HepG2 (cell line): Measurements from ENCODE around the gene TTBK1. TPM values are rescaled to one million over a fixed set of nuclear protein-coding genes. Genes with fewer than 3 reads are reported as not detected.

ENCODE experiments used
- AKNA ChIP-seq: sonication (generic); formaldehyde crosslinking; IDR thresholded peaks from 2 replicates; pipeline ENCODE4 v1.4.0; 2020; ENCODE audit warnings: missing genetic modification reagents, borderline replicate concordance
- ATM ChIP-seq: fragments of 450-650 bp; IDR thresholded peaks from 2 replicates; pipeline ENCODE4 v1.7.1; 2017; ENCODE audit warnings: mild to moderate bottlenecking, borderline replicate concordance
- CHD4 ChIP-seq: fragments of 200-600 bp; sonication (generic); IDR thresholded peaks from 2 replicates; pipeline ENCODE4 v1.7.0; 2017; ENCODE audit warnings: mild to moderate bottlenecking, low read length, borderline replicate concordance
- CSRNP2 ChIP-seq: sonication (generic); formaldehyde crosslinking; conservative IDR thresholded peaks from 2 replicates; pipeline ENCODE4 v1.8.0; 2022; ENCODE audit warnings: low read depth, missing genetic modification reagents
- JUNB ChIP-seq: sonication (generic); formaldehyde crosslinking; IDR thresholded peaks from 2 replicates; pipeline ENCODE4 v1.8.0; 2022; ENCODE audit warnings: missing genetic modification reagents, mild to moderate bottlenecking, borderline replicate concordance
- KAT7 ChIP-seq: IDR thresholded peaks from 2 replicates; pipeline ENCODE4 v1.6.1; 2018; ENCODE audit warnings: borderline replicate concordance, missing compliant biosample characterization
- NFIB ChIP-seq: sonication (generic); formaldehyde crosslinking; IDR thresholded peaks from 2 replicates; pipeline ENCODE4 v1.9.0; 2021; ENCODE audit warnings: missing genetic modification reagents, mild to moderate bottlenecking, borderline replicate concordance
- polyA plus RNA-seq, 8 experiments: library from polyadenylated mRNA; depleted of rRNA in 3 of 8; stranded (reverse) in 7 of 8; unstranded in 1 of 8; fragments of >200 nt; fragmentation: Illumina TruSeq in 4 of 8; extraction: Trizol in 4 of 8; gene quantifications; 2 replicates each; pipeline versions ENCODE4 v1.2.1 to v1.2.3, GENCODE V29; 2011 to 2016; ENCODE audit warnings: low read depth in 4 of 8, missing spikeins in 1 of 8, mixed read lengths in 1 of 8; ENCODE audit not compliant: insufficient read depth in 1 of 8
- total RNA-seq, 5 experiments: library from RNA; depleted of rRNA; stranded (reverse); fragments of >200 nt; fragmentation: Illumina TruSeq; extraction: Trizol; gene quantifications; 2 replicates each; pipeline ENCODE4 v1.2.3, GENCODE V29; 2016; ENCODE audit warnings: low read depth in 1 of 5
- TF ChIP-seq, protein P1 (sequence below): fragments of 450-650 bp; IDR thresholded peaks from 2 replicates; pipeline ENCODE4 v1.6.1; 2017; ENCODE audit warnings: mild to moderate bottlenecking
- TF ChIP-seq, protein P2 (sequence below): sonication (generic); formaldehyde crosslinking; IDR thresholded peaks from 2 replicates; pipeline ENCODE4 v1.5.1; 2020; ENCODE audit warnings: mild to moderate bottlenecking, missing genetic modification reagents, borderline replicate concordance

The TTBK1 gene
- total and polyA plus RNA-seq, 2 of the 13 experiments (the other 11 are each of a cell fraction or from before 2014, with no cell fraction given), result 0.24 to 0.33 TPM

DNA sequence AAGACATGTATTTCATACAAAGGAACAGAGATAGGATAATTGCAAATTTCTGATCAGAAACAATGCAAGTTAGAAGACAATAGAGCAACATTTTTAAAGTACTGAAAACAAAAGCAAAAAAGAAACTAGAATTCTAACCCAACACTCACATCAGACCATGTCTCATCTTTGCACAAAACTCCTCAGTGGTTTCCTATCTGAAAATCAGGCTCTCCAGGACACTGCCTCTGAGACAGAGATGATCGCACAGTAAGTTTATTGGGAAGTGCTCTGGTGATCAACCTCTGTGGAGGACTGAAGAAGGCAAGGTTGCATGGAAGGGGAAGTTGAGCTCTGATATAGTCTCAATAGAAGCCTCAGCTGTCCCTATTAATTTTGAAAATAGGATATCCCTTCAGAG lies 2.3 kb upstream of the TTBK1 start (continued):
- TF ChIP-seq, protein P1, sequence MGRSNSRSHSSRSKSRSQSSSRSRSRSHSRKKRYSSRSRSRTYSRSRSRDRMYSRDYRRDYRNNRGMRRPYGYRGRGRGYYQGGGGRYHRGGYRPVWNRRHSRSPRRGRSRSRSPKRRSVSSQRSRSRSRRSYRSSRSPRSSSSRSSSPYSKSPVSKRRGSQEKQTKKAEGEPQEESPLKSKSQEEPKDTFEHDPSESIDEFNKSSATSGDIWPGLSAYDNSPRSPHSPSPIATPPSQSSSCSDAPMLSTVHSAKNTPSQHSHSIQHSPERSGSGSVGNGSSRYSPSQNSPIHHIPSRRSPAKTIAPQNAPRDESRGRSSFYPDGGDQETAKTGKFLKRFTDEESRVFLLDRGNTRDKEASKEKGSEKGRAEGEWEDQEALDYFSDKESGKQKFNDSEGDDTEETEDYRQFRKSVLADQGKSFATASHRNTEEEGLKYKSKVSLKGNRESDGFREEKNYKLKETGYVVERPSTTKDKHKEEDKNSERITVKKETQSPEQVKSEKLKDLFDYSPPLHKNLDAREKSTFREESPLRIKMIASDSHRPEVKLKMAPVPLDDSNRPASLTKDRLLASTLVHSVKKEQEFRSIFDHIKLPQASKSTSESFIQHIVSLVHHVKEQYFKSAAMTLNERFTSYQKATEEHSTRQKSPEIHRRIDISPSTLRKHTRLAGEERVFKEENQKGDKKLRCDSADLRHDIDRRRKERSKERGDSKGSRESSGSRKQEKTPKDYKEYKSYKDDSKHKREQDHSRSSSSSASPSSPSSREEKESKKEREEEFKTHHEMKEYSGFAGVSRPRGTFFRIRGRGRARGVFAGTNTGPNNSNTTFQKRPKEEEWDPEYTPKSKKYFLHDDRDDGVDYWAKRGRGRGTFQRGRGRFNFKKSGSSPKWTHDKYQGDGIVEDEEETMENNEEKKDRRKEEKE, result no peak
- no peak for TF ChIP-seq KAT7 (CRISPR knock-in tag)
- TF ChIP-seq AKNA (CRISPR knock-in tag), result no peak
- TF ChIP-seq NFIB (CRISPR knock-in tag), result no peak
- TF ChIP-seq CHD4, result no peak
- TF ChIP-seq JUNB (CRISPR knock-in tag), result no peak
- TF ChIP-seq ATM, result no peak
- TF ChIP-seq, protein P2, sequence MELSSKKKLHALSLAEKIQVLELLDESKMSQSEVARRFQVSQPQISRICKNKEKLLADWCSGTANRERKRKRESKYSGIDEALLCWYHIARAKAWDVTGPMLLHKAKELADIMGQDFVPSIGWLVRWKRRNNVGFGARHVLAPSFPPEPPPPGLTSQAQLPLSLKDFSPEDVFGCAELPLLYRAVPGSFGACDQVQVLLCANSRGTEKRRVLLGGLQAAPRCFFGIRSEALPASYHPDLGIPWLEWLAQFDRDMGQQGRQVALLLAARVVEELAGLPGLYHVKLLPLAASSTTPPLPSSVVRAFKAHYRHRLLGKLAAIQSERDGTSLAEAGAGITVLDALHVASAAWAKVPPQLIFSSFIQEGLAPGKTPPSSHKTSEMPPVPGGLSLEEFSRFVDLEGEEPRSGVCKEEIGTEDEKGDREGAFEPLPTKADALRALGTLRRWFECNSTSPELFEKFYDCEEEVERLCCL (CRISPR knock-in tag), result no peak
- TF ChIP-seq CSRNP2 (CRISPR knock-in tag), result no peak
